ENCODE results near the gene TMEM132D. TPM values are rescaled to one million over a fixed set of nuclear protein-coding genes. Genes with fewer than 3 reads are reported as not detected.

The TMEM132D gene
- total RNA-seq, 2 donors from 2014 or later, result not detected

- ATAC-seq (no peak), DNase-seq (ENCODE audit: low spot score) (no peak)
- no peak overlapping the region for H3K4me3 Mint-ChIP-seq
- H3K27me3 Mint-ChIP-seq, result no peaks in the 10 kb centered on the region
- H3K27ac Mint-ChIP-seq, result no peak overlapping the region
- H3K4me1 Mint-ChIP-seq (ENCODE audit: low read depth in 2 of 2), result no peaks in the 10 kb centered on the region
- H3K9me3 Mint-ChIP-seq, result peaks cover 8% of the 10 kb centered on the region
- no peaks in the 10 kb centered on the region for H3K36me3 Mint-ChIP-seq
Observed at GRCh38 chr12:129862561-129863175, 41.2 kb downstream of the TMEM132D start.

DNA sequence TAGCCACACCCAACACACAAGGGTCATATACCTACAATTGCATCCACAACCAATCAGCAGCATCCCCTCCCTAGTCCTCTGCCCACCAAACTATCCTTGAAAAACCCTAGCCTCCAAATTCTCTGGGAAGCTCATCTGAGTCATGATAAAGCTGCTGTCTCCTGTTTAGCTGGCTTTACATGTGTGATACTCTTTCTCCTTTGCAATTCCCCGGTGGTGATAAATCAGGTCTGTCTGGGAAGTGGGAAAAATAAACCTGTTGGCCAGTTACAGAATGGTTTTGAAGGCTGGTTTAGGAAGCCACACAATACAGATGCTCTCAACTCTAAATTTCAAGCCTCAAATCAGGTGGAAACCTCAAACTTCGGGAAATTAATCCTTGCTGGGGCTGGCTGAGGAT, 41.9 kb downstream of the TMEM132D start:
- Mint-ChIP-seq H3K36me3 (no peaks in the 10 kb centered on the region), H3K27ac (no peak overlapping the region), H3K4me3 (no peak overlapping the region), H3K9me3 (peaks cover 8% of the 10 kb centered on the region), H3K27me3 (no peaks in the 10 kb centered on the region), H3K4me1 (ENCODE audit: low read depth in 2 of 2) (no peaks in the 10 kb centered on the region)
- DNase-seq (ENCODE audit: low spot score), result no peak
- ATAC-seq, result no peak

DNA sequence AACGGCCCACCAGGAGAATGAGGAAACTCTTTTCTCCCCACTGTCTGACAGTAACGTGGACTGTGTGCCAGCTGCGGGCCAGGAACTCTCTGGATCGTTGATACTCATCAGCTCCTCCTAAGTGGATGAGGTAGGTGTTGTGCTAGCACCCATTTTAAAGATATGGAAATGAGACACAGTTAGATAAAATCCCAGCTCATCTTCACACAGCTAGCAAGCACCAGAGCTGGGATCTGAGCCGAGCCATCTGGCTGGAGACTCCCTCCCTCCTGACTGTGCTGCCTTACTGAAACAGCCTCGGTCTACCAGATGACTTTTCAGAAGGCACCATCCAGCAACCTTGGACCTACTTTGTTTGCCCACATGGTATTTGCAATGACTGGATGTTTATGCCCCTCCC, 49.2 kb downstream of the TMEM132D start:
- no peak overlapping the region for H3K27ac Mint-ChIP-seq
- ATAC-seq (no peak), DNase-seq (ENCODE audit: low spot score) (no peak)
- H3K36me3 Mint-ChIP-seq, result no peaks in the 10 kb centered on the region
- H3K4me1 Mint-ChIP-seq (ENCODE audit: low read depth in 2 of 2), result no peaks in the 10 kb centered on the region
- H3K27me3 Mint-ChIP-seq, result no peaks in the 10 kb centered on the region
- H3K4me3 Mint-ChIP-seq, result no peak overlapping the region
- no peaks in the 10 kb centered on the region for H3K9me3 Mint-ChIP-seq

DNA sequence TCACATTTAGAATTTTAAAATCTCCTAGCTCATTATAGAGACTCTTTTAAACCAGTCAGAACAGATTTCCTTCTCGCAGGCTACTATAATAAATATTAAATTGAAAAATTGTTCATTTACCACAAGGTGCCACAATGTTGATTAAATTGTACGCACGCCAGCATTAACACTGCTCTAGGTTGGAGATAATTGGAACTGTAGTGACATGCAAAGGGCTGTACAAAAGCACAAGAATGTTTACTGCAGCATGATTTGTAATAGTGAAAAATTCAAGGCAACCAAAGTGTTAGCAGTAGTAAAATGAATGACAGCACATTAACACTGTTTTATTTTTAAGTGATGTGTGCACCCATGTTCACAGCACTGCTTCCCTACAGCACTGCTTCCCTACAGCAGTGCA, 52.5 kb downstream of the TMEM132D start:
- H3K36me3 Mint-ChIP-seq, result no peaks in the 10 kb centered on the region
- no peak for ATAC-seq
- H3K4me3 Mint-ChIP-seq, result no peak overlapping the region

DNA sequence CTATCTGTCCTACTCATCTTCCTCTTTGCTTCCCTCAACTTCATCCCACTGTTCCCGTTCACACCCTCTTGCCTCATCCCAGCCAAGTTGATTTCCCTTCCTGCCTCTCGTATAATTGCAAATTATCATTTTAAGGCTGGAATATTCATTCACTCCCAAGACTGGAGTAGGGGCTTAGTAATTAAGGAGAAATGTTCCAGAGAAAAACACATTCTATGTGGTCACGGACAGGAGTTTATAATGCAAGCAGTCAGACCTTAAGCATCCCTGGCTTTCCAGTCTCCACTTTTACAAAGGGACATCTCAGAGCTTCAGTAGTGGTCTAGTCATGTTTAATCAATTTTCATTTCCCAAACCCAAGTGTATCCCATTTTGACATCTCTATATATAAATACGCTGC, 54.9 kb downstream of the TMEM132D start:
- DNase-seq (ENCODE audit: low spot score), result no peak
- Mint-ChIP-seq H3K9me3 (no peaks in the 10 kb centered on the region), H3K36me3 (no peaks in the 10 kb centered on the region)

More for the DNA sequence above, 52.5 kb downstream of the TMEM132D start:
- H3K27me3 Mint-ChIP-seq, result peaks cover 0 to 4% of the 10 kb centered on the region in 2 donors
- no peak overlapping the region for H3K27ac Mint-ChIP-seq
- H3K4me1 Mint-ChIP-seq (ENCODE audit: low read depth in 2 of 2), result no peaks in the 10 kb centered on the region
- no peaks in the 10 kb centered on the region for H3K9me3 Mint-ChIP-seq
- no peak for DNase-seq (ENCODE audit: low spot score)

GRCh38 chr12:129847063-129847462, 56.8 kb downstream of the TMEM132D start:
- ATAC-seq, result no peak
- no peak for DNase-seq (ENCODE audit: low spot score)
- H3K36me3 Mint-ChIP-seq, result no peaks in the 10 kb centered on the region
- no peak overlapping the region for H3K27ac Mint-ChIP-seq
- peaks cover 0 to 6% of the 10 kb centered on the region in 2 donors for H3K27me3 Mint-ChIP-seq
- H3K9me3 Mint-ChIP-seq, result no peaks in the 10 kb centered on the region
- H3K4me1 Mint-ChIP-seq (ENCODE audit: low read depth in 2 of 2), result no peaks in the 10 kb centered on the region
- no peak overlapping the region for H3K4me3 Mint-ChIP-seq

More for the DNA sequence above, 54.9 kb downstream of the TMEM132D start:
- Mint-ChIP-seq H3K27me3 (peaks cover 0 to 6% of the 10 kb centered on the region in 2 donors), H3K4me3 (no peak overlapping the region), H3K4me1 (ENCODE audit: low read depth in 2 of 2) (no peaks in the 10 kb centered on the region), H3K27ac (no peak overlapping the region)
- ATAC-seq, result no peak

DNA sequence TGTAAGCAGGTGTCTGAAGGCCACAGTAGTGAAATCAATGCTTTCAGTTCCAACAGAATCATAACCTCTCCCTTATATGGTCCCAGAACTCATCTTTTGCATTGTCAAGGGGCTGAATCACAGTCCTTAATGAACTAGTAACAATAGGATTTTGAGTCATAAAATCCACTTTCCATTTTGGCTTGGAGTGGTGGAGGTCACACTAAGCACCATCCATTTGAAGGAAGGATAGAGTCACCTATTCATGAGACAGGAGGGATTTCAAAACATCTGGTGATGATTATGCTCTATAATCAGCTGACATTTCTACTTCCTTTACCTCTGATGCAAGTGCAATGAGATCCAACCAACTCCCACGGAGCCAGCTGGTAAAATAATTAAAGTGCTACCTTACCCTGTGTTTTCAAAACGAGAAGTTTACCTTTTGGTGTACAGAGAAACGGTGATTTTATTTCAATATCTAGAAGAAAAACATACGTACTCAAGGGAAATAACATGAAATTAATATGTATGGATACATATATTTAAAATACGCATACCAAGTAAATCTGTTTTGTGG, 59.1 kb downstream of the TMEM132D start:
- Mint-ChIP-seq H3K4me1 (ENCODE audit: low read depth in 2 of 2) (no peaks in the 10 kb centered on the region), H3K27me3 (peaks cover 0 to 6% of the 10 kb centered on the region in 2 donors), H3K36me3 (no peaks in the 10 kb centered on the region), H3K27ac (no peak overlapping the region), H3K9me3 (no peaks in the 10 kb centered on the region), H3K4me3 (no peak overlapping the region)
- DNase-seq (ENCODE audit: low spot score), result no peak
- no peak for ATAC-seq

DNA sequence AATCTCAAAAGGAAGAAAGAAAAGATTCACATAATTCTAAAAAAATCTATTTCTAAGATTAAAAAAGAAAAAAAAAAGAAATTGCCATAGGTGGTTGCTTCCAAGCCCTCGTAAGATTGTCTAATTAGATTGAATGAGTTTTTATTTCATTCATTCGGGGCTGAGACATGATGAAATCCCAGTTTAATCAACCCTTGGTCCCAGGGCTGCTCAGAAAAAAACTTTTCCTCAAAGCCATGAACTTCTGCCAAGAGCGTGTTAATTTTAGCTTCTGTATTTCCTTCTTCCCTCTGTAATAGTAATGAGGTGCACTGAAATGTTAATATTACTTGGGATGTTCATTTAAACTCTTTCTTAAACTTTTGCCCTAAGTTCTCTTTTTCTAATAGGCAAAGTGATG, 62.6 kb downstream of the TMEM132D start:
- no peaks in the 10 kb centered on the region for H3K36me3 Mint-ChIP-seq
- ATAC-seq (no peak), DNase-seq (ENCODE audit: low spot score) (no peak)
- no peak overlapping the region for H3K27ac Mint-ChIP-seq
- H3K4me1 Mint-ChIP-seq (ENCODE audit: low read depth in 2 of 2), result no peaks in the 10 kb centered on the region
- H3K9me3 Mint-ChIP-seq, result no peaks in the 10 kb centered on the region
- no peak overlapping the region for H3K4me3 Mint-ChIP-seq
- peaks cover 0 to 2% of the 10 kb centered on the region in 2 donors for H3K27me3 Mint-ChIP-seq

GRCh38 chr12:129840145-129840884, 63.5 kb downstream of the TMEM132D start:
- Mint-ChIP-seq H3K27me3 (no peaks in the 10 kb centered on the region), H3K27ac (no peak overlapping the region), H3K4me1 (ENCODE audit: low read depth in 2 of 2) (no peaks in the 10 kb centered on the region), H3K9me3 (no peaks in the 10 kb centered on the region), H3K4me3 (no peak overlapping the region), H3K36me3 (no peaks in the 10 kb centered on the region)
- DNase-seq (ENCODE audit: low spot score) (no peak), ATAC-seq (peak in 1 of 2 donors; percentile 20)

DNA sequence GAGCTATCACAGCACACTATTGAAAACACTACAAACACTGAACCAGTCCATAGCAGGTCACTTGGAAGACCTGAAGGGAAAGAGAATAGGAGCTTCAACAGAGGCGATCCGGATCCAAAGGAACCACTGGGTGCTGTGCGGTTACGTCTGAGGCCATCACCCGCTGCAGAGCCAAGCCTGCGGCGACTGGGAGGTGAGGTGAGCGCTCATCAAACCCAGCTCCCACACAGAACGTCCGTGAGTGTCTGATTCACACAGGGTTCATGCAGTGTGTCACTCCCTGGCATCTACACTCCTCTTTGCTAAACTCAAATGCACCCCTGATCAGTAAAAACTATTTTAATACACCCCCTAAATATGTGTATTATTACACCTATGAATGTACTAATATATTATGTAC, 64.1 kb downstream of the TMEM132D start:
- ATAC-seq (no peak), DNase-seq (ENCODE audit: low spot score) (no peak)
- Mint-ChIP-seq H3K27ac (no peak overlapping the region), H3K9me3 (no peaks in the 10 kb centered on the region), H3K4me3 (no peak overlapping the region), H3K27me3 (peaks cover 0 to 5% of the 10 kb centered on the region in 2 donors), H3K36me3 (no peaks in the 10 kb centered on the region), H3K4me1 (ENCODE audit: low read depth in 2 of 2) (no peaks in the 10 kb centered on the region)

GRCh38 chr12:129831294-129831693, 72.5 kb downstream of the TMEM132D start:
- DNase-seq (ENCODE audit: low spot score) (no peak), ATAC-seq (no peak)
- H3K9me3 Mint-ChIP-seq, result no peaks in the 10 kb centered on the region
- H3K36me3 Mint-ChIP-seq, result no peaks in the 10 kb centered on the region
- H3K27ac Mint-ChIP-seq, result no peak overlapping the region
- no peak overlapping the region for H3K4me3 Mint-ChIP-seq
- H3K4me1 Mint-ChIP-seq (ENCODE audit: low read depth in 2 of 2), result no peaks in the 10 kb centered on the region
- H3K27me3 Mint-ChIP-seq, result peaks cover 3 to 14% of the 10 kb centered on the region in 2 donors

- H3K27me3 Mint-ChIP-seq, result peaks cover 3 to 14% of the 10 kb centered on the region in 2 donors
- no peaks in the 10 kb centered on the region for H3K4me1 Mint-ChIP-seq (ENCODE audit: low read depth in 2 of 2)
- no peaks in the 10 kb centered on the region for H3K36me3 Mint-ChIP-seq
- no peak for DNase-seq (ENCODE audit: low spot score)
- H3K27ac Mint-ChIP-seq, result no peak overlapping the region
- no peaks in the 10 kb centered on the region for H3K9me3 Mint-ChIP-seq
- no peak for ATAC-seq
- no peak overlapping the region for H3K4me3 Mint-ChIP-seq
Observed at GRCh38 chr12:129830796-129831195, 73.0 kb downstream of the TMEM132D start.

- H3K4me3 Mint-ChIP-seq, result no peak overlapping the region
- no peak overlapping the region for H3K27ac Mint-ChIP-seq
- ATAC-seq (no peak), DNase-seq (ENCODE audit: low spot score) (no peak)
- no peaks in the 10 kb centered on the region for H3K9me3 Mint-ChIP-seq
- H3K4me1 Mint-ChIP-seq (ENCODE audit: low read depth in 2 of 2), result no peaks in the 10 kb centered on the region
- peaks cover 5 to 6% of the 10 kb centered on the region in 2 donors for H3K27me3 Mint-ChIP-seq
- H3K36me3 Mint-ChIP-seq, result no peaks in the 10 kb centered on the region
Observed at GRCh38 chr12:129827866-129828384, 75.9 kb downstream of the TMEM132D start.

All from natural killer cell treated with Interleukin-12 subunit alpha and Interleukin-12 subunit beta and Interleukin-15 and Interleukin-18, amount 100 ng/mL, for 72 hours (primary cell).